Hematopoietic multipotent progenitor cell treated with erythropoietin and hydrocortisone succinate and interleukin-3 and kit ligand, for 6 days (in vitro differentiated cells): ENCODE data around the gene ECHDC1.

Experiments
- DNase-seq: peaks from one replicate; pipeline ENCODE4 v3.0.0-alpha.2; 2015

ECHDC1 gene

GRCh38 chr6:127282184-127282583 lies 61.2 kb downstream of the ECHDC1 start:
- DNase-seq = no peak

GRCh38 chr6:127279815-127280214 lies 63.6 kb downstream of the ECHDC1 start:
- DNase-seq = no peak

- no peak for DNase-seq
Observed at GRCh38 chr6:127277878-127278843, 65.2 kb downstream of the ECHDC1 start.

GRCh38 chr6:127276331-127276730 lies 67.1 kb downstream of the ECHDC1 start:
- peak; percentile 42 for DNase-seq

GRCh38 chr6:127273499-127273898 lies 69.9 kb downstream of the ECHDC1 start:
- DNase-seq = no peak

GRCh38 chr6:127272576-127272975 lies 70.8 kb downstream of the ECHDC1 start:
- DNase-seq = no peak

- DNase-seq = peak; percentile 55
Observed at GRCh38 chr6:127267646-127268625, 75.5 kb downstream of the ECHDC1 start.

- peak; percentile 74 for DNase-seq
Observed at GRCh38 chr6:127266892-127267645, 76.3 kb downstream of the ECHDC1 start.

GRCh38 chr6:127266178-127266891 lies 77.1 kb downstream of the ECHDC1 start, which contains the start of gene RNF146:
Gene RNF146, plus strand, starts transcription at chr6:127266864. Its CDS starts 13,475 bp downstream, at chr6:127280339.
- DNase-seq = peak; percentile 91

- DNase-seq = no peak
Observed at GRCh38 chr6:127263481-127263880, 79.9 kb downstream of the ECHDC1 start.

- no peak for DNase-seq
Observed at GRCh38 chr6:127262896-127263295, 80.5 kb downstream of the ECHDC1 start.

- DNase-seq = no peak
Observed at GRCh38 chr6:127255286-127255685, 88.1 kb downstream of the ECHDC1 start.

GRCh38 chr6:127249621-127250020 lies 93.8 kb downstream of the ECHDC1 start:
- no peak for DNase-seq

- no peak for DNase-seq
Observed at GRCh38 chr6:127247114-127248096, 96.0 kb downstream of the ECHDC1 start.

- no peak for DNase-seq
Observed at GRCh38 chr6:127243501-127243900, 99.9 kb downstream of the ECHDC1 start.
